ENCODE results near the gene MTX1.

MTX1 gene

GRCh38 chr1:155198547-155198906, 10.0 kb upstream of the MTX1 start:
- DNase-seq (ENCODE audit: low read depth) = no peak
- no peak for TF ChIP-seq CTCF (conservative IDR thresholded peaks at IDR 0.05; ENCODE audit: low read length)
- no peak overlapping the region for H3K4me3 ChIP-seq (ENCODE audit: low read length)

- DNase-seq (ENCODE audit: low read depth) = no peak
- H3K4me3 ChIP-seq (ENCODE audit: low read length) = no peak overlapping the region
- no peak for TF ChIP-seq CTCF (conservative IDR thresholded peaks at IDR 0.05; ENCODE audit: low read length)
These were observed 8.7 kb upstream of the MTX1 start for GRCh38 chr1:155199792-155200191.

GRCh38 chr1:155200920-155201319, 7.6 kb upstream of the MTX1 start:
- TF ChIP-seq CTCF (conservative IDR thresholded peaks at IDR 0.05; ENCODE audit: low read length) = no peak
- no peak for DNase-seq (ENCODE audit: low read depth)
- no peak overlapping the region for H3K4me3 ChIP-seq (ENCODE audit: low read length)

GRCh38 chr1:155202198-155202597, 6.3 kb upstream of the MTX1 start:
- no peak for DNase-seq (ENCODE audit: low read depth)
- no peak overlapping the region for H3K4me3 ChIP-seq (ENCODE audit: low read length)
- TF ChIP-seq CTCF (conservative IDR thresholded peaks at IDR 0.05; ENCODE audit: low read length) = no peak

GRCh38 chr1:155202731-155203515, 5.6 kb upstream of the MTX1 start:
- no peak for TF ChIP-seq CTCF (conservative IDR thresholded peaks at IDR 0.05; ENCODE audit: low read length)
- no peak overlapping the region for H3K4me3 ChIP-seq (ENCODE audit: low read length)
- DNase-seq (ENCODE audit: low read depth) = no peak

- TF ChIP-seq CTCF (conservative IDR thresholded peaks at IDR 0.05; ENCODE audit: low read length) = no peak
- no peak overlapping the region for H3K4me3 ChIP-seq (ENCODE audit: low read length)
- no peak for DNase-seq (ENCODE audit: low read depth)
These were observed 3.5 kb upstream of the MTX1 start for GRCh38 chr1:155205035-155205434.

- H3K4me3 ChIP-seq (ENCODE audit: low read length) = no peak overlapping the region
- no peak for DNase-seq (ENCODE audit: low read depth)
- TF ChIP-seq CTCF (conservative IDR thresholded peaks at IDR 0.05; ENCODE audit: low read length) = no peak
These were observed 2.4 kb upstream of the MTX1 start for GRCh38 chr1:155205969-155206593.

All from AG10803 (cell line).